Central memory CD8-positive, alpha-beta T cell (primary cell): ENCODE data around the gene ITSN1.

Source experiments
- ATAC-seq: fragments of 150-1000 bp; cut with Tn5 transposase; replicated peaks from 2 replicates; pipeline ENCODE4 v1.10.0; 2022; ENCODE audit warnings: mild to moderate bottlenecking, moderate FRiP score, moderate number of reproducible peaks; ENCODE audit not compliant: poor library complexity, severe bottlenecking; ENCODE audit errors: extremely low read depth
- DNase-seq, 2 donors: peaks; one replicate each; pipeline ENCODE4 v3.0.0; 2021; ENCODE audit warnings: low spot score in 2 of 2
- H3K27ac Mint-ChIP-seq: one replicate; pipeline ENCODE4 v1.8.0; 2022; ENCODE audit warnings: low read depth, mild to moderate bottlenecking, moderate library complexity, mixed read lengths
- H3K27me3 Mint-ChIP-seq: one replicate; pipeline ENCODE4 v1.8.0; 2022; ENCODE audit warnings: mixed read lengths
- H3K36me3 Mint-ChIP-seq: one replicate; pipeline ENCODE4 v1.8.0; 2022; ENCODE audit warnings: mild to moderate bottlenecking, moderate library complexity, mixed read lengths; ENCODE audit not compliant: insufficient read depth
- H3K4me1 Mint-ChIP-seq: one replicate; pipeline ENCODE4 v1.8.0; 2022; ENCODE audit warnings: mixed read lengths
- H3K4me3 Mint-ChIP-seq: one replicate; pipeline ENCODE4 v1.8.0; 2022; ENCODE audit warnings: mild to moderate bottlenecking, moderate library complexity, mixed read lengths
- H3K9me3 Mint-ChIP-seq: one replicate; pipeline ENCODE4 v1.8.0; 2022; ENCODE audit warnings: mixed read lengths

The ITSN1 gene

GRCh38 chr21:33642896-33643657, 776 bp downstream of the ITSN1 start:
- Mint-ChIP-seq H3K4me1 (peaks cover 19% of the 10 kb centered on the region), H3K27ac (no peak overlapping the region)
- ATAC-seq, result no peak

GRCh38 chr21:33643658-33644311, 1.5 kb downstream of the ITSN1 start:
- ATAC-seq (no peak), DNase-seq (no peak)
- Mint-ChIP-seq H3K27me3 (peaks cover 10% of the 10 kb centered on the region), H3K4me1 (peaks cover 19% of the 10 kb centered on the region), H3K27ac (no peak overlapping the region), H3K4me3 (peak overlapping the region; percentile 79), H3K36me3 (peaks cover 9% of the 10 kb centered on the region), H3K9me3 (no peaks in the 10 kb centered on the region)

More at GRCh38 chr21:33642896-33643657, 776 bp downstream of the ITSN1 start:
- H3K9me3 Mint-ChIP-seq, result no peaks in the 10 kb centered on the region
- H3K27me3 Mint-ChIP-seq, result peaks cover 10% of the 10 kb centered on the region
- DNase-seq, result no peak
- peaks cover 9% of the 10 kb centered on the region for H3K36me3 Mint-ChIP-seq
- H3K4me3 Mint-ChIP-seq, result peak overlapping the region; percentile 79

- no peak overlapping the region for H3K4me3 Mint-ChIP-seq
- DNase-seq, result no peak
- peaks cover 10% of the 10 kb centered on the region for H3K27me3 Mint-ChIP-seq
- peaks cover 19% of the 10 kb centered on the region for H3K4me1 Mint-ChIP-seq
- H3K9me3 Mint-ChIP-seq, result no peaks in the 10 kb centered on the region
- H3K27ac Mint-ChIP-seq, result no peak overlapping the region
- ATAC-seq, result no peak
- H3K36me3 Mint-ChIP-seq, result peaks cover 9% of the 10 kb centered on the region
These were observed 2.2 kb downstream of the ITSN1 start for GRCh38 chr21:33644383-33645074.

GRCh38 chr21:33645730-33646129, 3.4 kb downstream of the ITSN1 start:
- Mint-ChIP-seq H3K4me3 (no peak overlapping the region), H3K9me3 (no peaks in the 10 kb centered on the region), H3K27ac (no peak overlapping the region), H3K36me3 (peaks cover 9% of the 10 kb centered on the region), H3K27me3 (peaks cover 10% of the 10 kb centered on the region), H3K4me1 (peaks cover 19% of the 10 kb centered on the region)
- no peak for DNase-seq
- ATAC-seq, result no peak

GRCh38 chr21:33647587-33647986, 5.3 kb downstream of the ITSN1 start:
- Mint-ChIP-seq H3K9me3 (no peaks in the 10 kb centered on the region), H3K27ac (no peak overlapping the region), H3K36me3 (peaks cover 4% of the 10 kb centered on the region), H3K4me3 (no peak overlapping the region), H3K27me3 (peaks cover 10% of the 10 kb centered on the region), H3K4me1 (peaks cover 6% of the 10 kb centered on the region)
- DNase-seq (no peak), ATAC-seq (no peak)

GRCh38 chr21:33648555-33648954, 6.3 kb downstream of the ITSN1 start:
- H3K36me3 Mint-ChIP-seq, result peaks cover 1% of the 10 kb centered on the region
- no peak overlapping the region for H3K4me3 Mint-ChIP-seq
- H3K27ac Mint-ChIP-seq, result no peak overlapping the region
- ATAC-seq, result no peak
- no peaks in the 10 kb centered on the region for H3K9me3 Mint-ChIP-seq
- H3K4me1 Mint-ChIP-seq, result peaks cover 4% of the 10 kb centered on the region
- H3K27me3 Mint-ChIP-seq, result peaks cover 6% of the 10 kb centered on the region
- no peak for DNase-seq

GRCh38 chr21:33650230-33650629, 7.9 kb downstream of the ITSN1 start:
- H3K27me3 Mint-ChIP-seq, result no peaks in the 10 kb centered on the region
- H3K27ac Mint-ChIP-seq, result no peak overlapping the region
- DNase-seq, result no peak
- no peak overlapping the region for H3K4me3 Mint-ChIP-seq
- no peaks in the 10 kb centered on the region for H3K36me3 Mint-ChIP-seq
- ATAC-seq, result no peak
- H3K9me3 Mint-ChIP-seq, result no peaks in the 10 kb centered on the region
- H3K4me1 Mint-ChIP-seq, result no peaks in the 10 kb centered on the region

GRCh38 chr21:33650929-33651509, 8.7 kb downstream of the ITSN1 start:
- no peak for DNase-seq
- no peak for ATAC-seq
- Mint-ChIP-seq H3K4me1 (no peaks in the 10 kb centered on the region), H3K4me3 (no peak overlapping the region), H3K36me3 (no peaks in the 10 kb centered on the region), H3K27me3 (no peaks in the 10 kb centered on the region), H3K9me3 (no peaks in the 10 kb centered on the region), H3K27ac (no peak overlapping the region)

- H3K27me3 Mint-ChIP-seq, result peaks cover 3% of the 10 kb centered on the region
- DNase-seq, result no peak
- H3K4me1 Mint-ChIP-seq, result no peaks in the 10 kb centered on the region
- ATAC-seq, result no peak
- no peaks in the 10 kb centered on the region for H3K36me3 Mint-ChIP-seq
- H3K27ac Mint-ChIP-seq, result no peak overlapping the region
- H3K9me3 Mint-ChIP-seq, result no peaks in the 10 kb centered on the region
- H3K4me3 Mint-ChIP-seq, result no peak overlapping the region
These were observed 9.8 kb downstream of the ITSN1 start for GRCh38 chr21:33651965-33652680.

- Mint-ChIP-seq H3K4me3 (no peak overlapping the region), H3K36me3 (no peaks in the 10 kb centered on the region), H3K4me1 (no peaks in the 10 kb centered on the region), H3K27ac (no peak overlapping the region), H3K9me3 (no peaks in the 10 kb centered on the region), H3K27me3 (peaks cover 21% of the 10 kb centered on the region)
- no peak for ATAC-seq
- no peak for DNase-seq
These were observed 12.1 kb downstream of the ITSN1 start for GRCh38 chr21:33654412-33654811.

- DNase-seq, result no peak
- no peaks in the 10 kb centered on the region for H3K4me1 Mint-ChIP-seq
- H3K36me3 Mint-ChIP-seq, result no peaks in the 10 kb centered on the region
- ATAC-seq, result no peak
- H3K27ac Mint-ChIP-seq, result no peak overlapping the region
- no peaks in the 10 kb centered on the region for H3K9me3 Mint-ChIP-seq
- H3K4me3 Mint-ChIP-seq, result no peak overlapping the region
- peaks cover 21% of the 10 kb centered on the region for H3K27me3 Mint-ChIP-seq
These were observed 13.4 kb downstream of the ITSN1 start for GRCh38 chr21:33655588-33656221.
